ENCODE measurements around the gene CD6. TPM values are rescaled to one million over a fixed set of nuclear protein-coding genes. Genes with fewer than 3 reads are reported as not detected.
"Not testable (repeated sequence)": the region's sequence is repeated elsewhere in the genome, so short reads cannot be mapped to it uniquely, and the experiment has no call there.

The CD6 gene
- total RNA-seq, 1 donor from 2014 or later = 0.70 TPM

DNA sequence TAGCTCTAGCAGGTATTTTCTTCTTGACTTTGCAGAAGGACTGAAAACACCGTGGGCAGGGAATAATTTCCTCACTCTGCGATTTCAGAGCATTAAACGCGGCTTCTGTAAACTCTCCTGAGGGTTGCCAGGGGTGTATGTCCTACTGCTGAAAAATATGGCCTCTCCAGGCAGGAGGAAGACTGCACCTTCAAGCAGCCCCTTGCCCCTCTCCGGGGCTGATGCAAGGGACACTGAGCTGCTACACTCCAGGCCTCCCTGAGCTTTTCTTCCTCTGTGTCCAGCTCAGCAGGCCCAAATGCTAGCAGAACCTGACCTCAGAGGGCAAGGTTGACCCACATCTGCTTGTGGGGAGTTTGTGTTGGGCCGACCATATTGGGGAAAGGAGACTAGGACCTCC lies 2.2 kb downstream of the CD6 start:
- TF ChIP-seq, protein P1, sequence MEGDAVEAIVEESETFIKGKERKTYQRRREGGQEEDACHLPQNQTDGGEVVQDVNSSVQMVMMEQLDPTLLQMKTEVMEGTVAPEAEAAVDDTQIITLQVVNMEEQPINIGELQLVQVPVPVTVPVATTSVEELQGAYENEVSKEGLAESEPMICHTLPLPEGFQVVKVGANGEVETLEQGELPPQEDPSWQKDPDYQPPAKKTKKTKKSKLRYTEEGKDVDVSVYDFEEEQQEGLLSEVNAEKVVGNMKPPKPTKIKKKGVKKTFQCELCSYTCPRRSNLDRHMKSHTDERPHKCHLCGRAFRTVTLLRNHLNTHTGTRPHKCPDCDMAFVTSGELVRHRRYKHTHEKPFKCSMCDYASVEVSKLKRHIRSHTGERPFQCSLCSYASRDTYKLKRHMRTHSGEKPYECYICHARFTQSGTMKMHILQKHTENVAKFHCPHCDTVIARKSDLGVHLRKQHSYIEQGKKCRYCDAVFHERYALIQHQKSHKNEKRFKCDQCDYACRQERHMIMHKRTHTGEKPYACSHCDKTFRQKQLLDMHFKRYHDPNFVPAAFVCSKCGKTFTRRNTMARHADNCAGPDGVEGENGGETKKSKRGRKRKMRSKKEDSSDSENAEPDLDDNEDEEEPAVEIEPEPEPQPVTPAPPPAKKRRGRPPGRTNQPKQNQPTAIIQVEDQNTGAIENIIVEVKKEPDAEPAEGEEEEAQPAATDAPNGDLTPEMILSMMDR (conservative IDR thresholded peaks at IDR 0.05) = no peak
- Mint-ChIP-seq H3K27me3 (no peaks in the 10 kb centered on the region), H3K27ac (no peak overlapping the region), H3K9me3 (no peaks in the 10 kb centered on the region), H3K36me3 (no peaks in the 10 kb centered on the region), H3K4me3 (no peak overlapping the region), H3K4me1 (ENCODE audit: unreplicated experiment) (no peaks in the 10 kb centered on the region)
- no peak for DNase-seq (ENCODE audit: extremely low spot score, unreplicated experiment)

DNA sequence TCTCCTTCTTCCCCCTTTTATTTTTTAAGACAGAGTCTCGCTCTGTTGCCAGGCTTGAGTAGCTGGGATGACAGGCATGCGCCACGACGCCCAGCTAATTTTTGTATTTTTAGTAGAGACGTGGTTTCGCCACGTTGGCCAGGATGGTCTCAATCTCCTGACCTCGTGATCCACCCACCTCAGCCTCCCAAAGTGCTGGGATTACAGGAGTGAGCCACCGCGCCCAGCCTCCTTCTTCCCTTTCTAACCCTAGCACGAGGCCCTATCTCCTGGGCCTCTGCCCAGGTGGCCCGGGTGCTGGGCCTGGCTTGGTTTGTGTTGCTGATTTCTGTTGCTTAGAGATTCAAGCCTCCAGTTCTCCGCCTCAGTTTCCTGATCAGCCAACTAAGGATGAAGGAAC lies 2.8 kb downstream of the CD6 start:
- not testable (repeated sequence) for H3K27me3 Mint-ChIP-seq; H3K4me1 Mint-ChIP-seq (ENCODE audit: unreplicated experiment); H3K9me3 Mint-ChIP-seq; DNase-seq (ENCODE audit: extremely low spot score, unreplicated experiment); H3K4me3 Mint-ChIP-seq; H3K27ac Mint-ChIP-seq; H3K36me3 Mint-ChIP-seq

DNA sequence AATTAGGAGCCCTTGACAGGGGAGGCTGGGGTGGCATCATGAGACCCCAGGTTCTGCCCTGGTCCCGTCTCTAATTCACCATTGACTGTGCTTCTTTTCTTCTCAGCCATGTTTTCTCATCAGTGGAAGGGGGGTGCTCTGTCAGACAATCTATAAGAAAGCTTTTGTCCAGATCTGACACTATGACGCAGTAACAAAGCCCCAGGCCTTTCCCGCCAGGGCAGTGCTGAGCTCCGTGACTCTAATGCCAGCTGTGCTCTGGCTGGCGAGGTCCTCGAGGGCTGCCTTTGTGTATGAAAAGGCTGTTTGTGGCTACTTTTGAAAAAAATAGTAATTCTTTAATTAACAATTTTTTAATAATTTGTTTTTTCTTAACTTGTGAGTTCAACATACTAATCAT lies 3.2 kb downstream of the CD6 start:
- no peaks in the 10 kb centered on the region for H3K27me3 Mint-ChIP-seq
- TF ChIP-seq, protein P1 (conservative IDR thresholded peaks at IDR 0.05) = no peak
- H3K4me3 Mint-ChIP-seq = no peak overlapping the region
- no peak for DNase-seq (ENCODE audit: extremely low spot score, unreplicated experiment)
- no peaks in the 10 kb centered on the region for H3K4me1 Mint-ChIP-seq (ENCODE audit: unreplicated experiment)
- no peak overlapping the region for H3K27ac Mint-ChIP-seq
- H3K9me3 Mint-ChIP-seq = no peaks in the 10 kb centered on the region
- H3K36me3 Mint-ChIP-seq = no peaks in the 10 kb centered on the region

DNA sequence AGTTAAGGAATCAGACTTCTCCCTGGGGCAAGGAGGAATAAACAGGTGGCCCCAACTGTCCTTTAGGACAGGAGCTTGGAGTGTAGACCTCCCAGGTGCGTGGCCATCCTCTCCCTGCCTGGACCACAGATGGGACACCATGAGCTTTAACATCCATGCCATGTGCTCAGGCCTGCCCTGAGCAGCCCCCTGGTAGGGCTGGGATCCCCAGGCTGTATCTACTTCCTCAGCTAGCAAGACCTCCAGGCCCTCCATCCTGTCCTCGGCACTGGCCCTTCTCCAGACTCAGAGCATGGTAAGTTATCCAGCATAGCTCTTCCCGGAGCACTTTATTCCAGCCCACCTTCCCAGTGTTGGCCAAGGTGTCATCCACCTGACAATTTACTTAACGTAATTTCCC lies 5.7 kb downstream of the CD6 start:
- Mint-ChIP-seq H3K27me3 (no peaks in the 10 kb centered on the region), H3K9me3 (no peaks in the 10 kb centered on the region), H3K4me1 (ENCODE audit: unreplicated experiment) (no peaks in the 10 kb centered on the region), H3K27ac (no peak overlapping the region), H3K36me3 (no peaks in the 10 kb centered on the region), H3K4me3 (no peak overlapping the region)
- TF ChIP-seq, protein P1 (conservative IDR thresholded peaks at IDR 0.05) = no peak
- DNase-seq (ENCODE audit: extremely low spot score, unreplicated experiment) = no peak

DNA sequence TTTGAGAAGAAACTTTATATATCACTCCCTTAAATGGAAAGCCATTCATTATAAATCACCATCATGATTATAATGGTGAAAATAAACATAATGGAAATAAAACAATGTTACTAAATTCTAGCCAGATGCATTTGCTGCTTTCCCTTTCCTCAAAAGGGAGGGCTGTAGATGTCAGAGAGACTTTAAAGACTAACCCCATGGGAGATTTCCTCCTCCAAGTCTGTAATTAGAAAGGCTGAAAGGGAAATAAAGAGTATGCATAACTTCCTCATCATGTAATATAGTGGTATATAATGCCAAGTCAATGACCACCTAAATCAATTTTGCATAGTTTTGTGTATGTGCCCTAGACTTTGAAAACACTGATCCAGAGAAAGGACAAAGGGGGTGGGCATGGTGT lies 6.4 kb downstream of the CD6 start:
- H3K9me3 Mint-ChIP-seq = no peaks in the 10 kb centered on the region
- no peak overlapping the region for H3K27ac Mint-ChIP-seq
- no peaks in the 10 kb centered on the region for H3K27me3 Mint-ChIP-seq
- no peak overlapping the region for H3K4me3 Mint-ChIP-seq
- no peaks in the 10 kb centered on the region for H3K36me3 Mint-ChIP-seq
- TF ChIP-seq, protein P1 (conservative IDR thresholded peaks at IDR 0.05) = no peak
- DNase-seq (ENCODE audit: extremely low spot score, unreplicated experiment) = no peak
- no peaks in the 10 kb centered on the region for H3K4me1 Mint-ChIP-seq (ENCODE audit: unreplicated experiment)

DNA sequence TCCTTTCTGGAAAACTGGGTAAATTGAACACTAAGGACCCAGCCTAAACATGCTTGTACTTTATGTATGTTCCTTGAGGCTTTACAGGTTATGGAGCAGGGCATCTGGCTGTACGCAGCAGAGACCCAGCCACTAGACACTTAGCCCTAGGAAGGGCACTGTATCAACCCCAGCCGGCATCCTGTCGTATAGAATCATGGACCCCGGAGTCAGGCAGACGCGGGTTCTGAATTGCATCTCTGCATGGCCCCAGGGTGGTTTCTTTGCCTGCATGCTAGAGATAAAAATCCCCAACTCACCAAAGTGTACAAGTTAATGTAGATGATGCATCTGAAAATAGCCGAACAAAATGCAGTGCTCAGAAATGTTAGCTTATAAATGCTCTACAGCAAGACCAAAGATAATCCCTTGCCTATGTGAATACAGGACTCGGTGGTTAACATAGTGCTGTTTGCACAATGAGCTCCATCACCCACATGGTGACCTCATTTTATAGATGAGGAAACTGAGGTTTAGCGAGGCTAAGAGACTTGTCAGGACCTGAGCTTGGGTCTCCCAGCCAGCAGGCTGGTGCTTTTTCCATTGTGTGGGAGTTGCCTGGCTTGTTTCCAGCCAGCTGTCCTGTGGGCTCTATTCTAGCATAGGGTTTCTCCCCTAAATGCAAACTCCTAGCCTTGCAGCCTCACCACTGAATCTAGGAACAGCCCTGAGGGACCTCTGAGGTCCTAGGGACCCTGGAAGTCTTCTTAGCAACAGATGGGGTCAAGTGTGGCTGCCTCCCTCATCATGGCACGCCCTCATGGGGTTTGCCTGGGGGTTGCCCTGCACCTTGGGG lies 7.3 kb downstream of the CD6 start:
- H3K9me3 Mint-ChIP-seq = no peaks in the 10 kb centered on the region
- no peaks in the 10 kb centered on the region for H3K27me3 Mint-ChIP-seq
- H3K4me3 Mint-ChIP-seq = no peak overlapping the region
- no peak overlapping the region for H3K27ac Mint-ChIP-seq
- no peak for DNase-seq (ENCODE audit: extremely low spot score, unreplicated experiment)
- no peaks in the 10 kb centered on the region for H3K4me1 Mint-ChIP-seq (ENCODE audit: unreplicated experiment)
- TF ChIP-seq, protein P1 (conservative IDR thresholded peaks at IDR 0.05) = no peak
- no peaks in the 10 kb centered on the region for H3K36me3 Mint-ChIP-seq
